ENCODE measurements around the gene TEX264. TPM values are rescaled to one million over a fixed set of nuclear protein-coding genes. Genes with fewer than 3 reads are reported as not detected.

TEX264 gene
- polyA plus RNA-seq, 1 donor (not counting 4 experiments of a cell fraction or from before 2014, with no cell fraction given): 35.8 TPM

DNA sequence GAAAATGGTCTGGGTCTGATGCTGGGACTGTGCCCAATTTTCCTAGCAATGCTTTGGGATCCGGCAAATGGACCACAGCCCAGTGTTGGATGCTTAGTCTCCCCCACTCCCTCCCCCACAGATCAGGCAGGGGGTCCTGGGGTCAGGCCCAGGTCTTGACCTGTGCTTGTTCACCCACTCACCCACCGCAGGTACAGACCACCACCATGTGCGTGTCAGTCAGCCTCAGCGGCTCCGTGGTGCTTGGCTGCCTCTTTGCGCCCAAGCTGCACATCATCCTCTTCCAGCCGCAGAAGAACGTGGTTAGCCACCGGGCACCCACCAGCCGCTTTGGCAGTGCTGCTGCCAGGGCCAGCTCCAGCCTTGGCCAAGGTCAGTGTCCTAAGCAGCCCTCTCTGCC is 46.4 kb downstream of the TEX264 start:
- dilution Hi-C loops (cut with MboI; ENCODE audit: extremely low pct_ligation_motif_present, low sequenced_read_pairs): no loop called here
- Histone ChIP-seq H3K79me2 (ENCODE audit: control insufficient read depth, insufficient read depth, low read length) (no peaks in the 10 kb centered on the region), H3K4me3 (ENCODE audit: control insufficient read depth in 2 of 3, extremely low read depth in 1 of 3, insufficient read depth in 2 of 3, low read depth in 1 of 3, low read length in 3 of 3) (no peak overlapping the region), H3K4me1 (ENCODE audit: control insufficient read depth, extremely low read depth, insufficient read depth, low read length) (no peaks in the 10 kb centered on the region), H3K9me1 (ENCODE audit: control insufficient read depth, extremely low read depth, insufficient read depth, low read length) (no peaks in the 10 kb centered on the region), H3K27ac (ENCODE audit: control insufficient read depth, insufficient read depth, low read length) (no peak overlapping the region), H2AFZ (ENCODE audit: control insufficient read depth, low read length) (no peak overlapping the region), H3K27me3 (ENCODE audit: control insufficient read depth, extremely low read depth, insufficient read depth, low read length) (no peaks in the 10 kb centered on the region), H4K20me1 (ENCODE audit: control insufficient read depth, extremely low read depth, insufficient read depth, low read length) (no peaks in the 10 kb centered on the region), H3K36me3 (ENCODE audit: control insufficient read depth in 2 of 2, extremely low read depth in 1 of 2, insufficient read depth in 2 of 2, low read length in 2 of 2) (no peaks in the 10 kb centered on the region), H3K4me2 (ENCODE audit: control insufficient read depth, extremely low read depth, insufficient read depth, low read depth, low read length) (no peak overlapping the region), H3K9ac (ENCODE audit: control insufficient read depth, extremely low read depth, insufficient read depth, low read length) (no peak overlapping the region), H3K9me3 (ENCODE audit: control insufficient read depth, low read depth, low read length) (no peaks in the 10 kb centered on the region)
- FAIRE-seq (no peak), DNase-seq (ENCODE audit: low read depth, low spot score) (no peak)
- TF ChIP-seq, protein P1, sequence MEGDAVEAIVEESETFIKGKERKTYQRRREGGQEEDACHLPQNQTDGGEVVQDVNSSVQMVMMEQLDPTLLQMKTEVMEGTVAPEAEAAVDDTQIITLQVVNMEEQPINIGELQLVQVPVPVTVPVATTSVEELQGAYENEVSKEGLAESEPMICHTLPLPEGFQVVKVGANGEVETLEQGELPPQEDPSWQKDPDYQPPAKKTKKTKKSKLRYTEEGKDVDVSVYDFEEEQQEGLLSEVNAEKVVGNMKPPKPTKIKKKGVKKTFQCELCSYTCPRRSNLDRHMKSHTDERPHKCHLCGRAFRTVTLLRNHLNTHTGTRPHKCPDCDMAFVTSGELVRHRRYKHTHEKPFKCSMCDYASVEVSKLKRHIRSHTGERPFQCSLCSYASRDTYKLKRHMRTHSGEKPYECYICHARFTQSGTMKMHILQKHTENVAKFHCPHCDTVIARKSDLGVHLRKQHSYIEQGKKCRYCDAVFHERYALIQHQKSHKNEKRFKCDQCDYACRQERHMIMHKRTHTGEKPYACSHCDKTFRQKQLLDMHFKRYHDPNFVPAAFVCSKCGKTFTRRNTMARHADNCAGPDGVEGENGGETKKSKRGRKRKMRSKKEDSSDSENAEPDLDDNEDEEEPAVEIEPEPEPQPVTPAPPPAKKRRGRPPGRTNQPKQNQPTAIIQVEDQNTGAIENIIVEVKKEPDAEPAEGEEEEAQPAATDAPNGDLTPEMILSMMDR (optimal IDR thresholded peaks at IDR 0.05 in 1 of 3, IDR thresholded peaks at IDR 0.05 in 1 of 3, conservative IDR thresholded peaks at IDR 0.05 in 1 of 3; ENCODE audit: extremely low read depth in 1 of 3, insufficient read depth in 2 of 3, low read length in 3 of 3): no peak
- no peak for TF ChIP-seq EZH2 (IDR thresholded peaks at IDR 0.05; ENCODE audit: low read length)

DNA sequence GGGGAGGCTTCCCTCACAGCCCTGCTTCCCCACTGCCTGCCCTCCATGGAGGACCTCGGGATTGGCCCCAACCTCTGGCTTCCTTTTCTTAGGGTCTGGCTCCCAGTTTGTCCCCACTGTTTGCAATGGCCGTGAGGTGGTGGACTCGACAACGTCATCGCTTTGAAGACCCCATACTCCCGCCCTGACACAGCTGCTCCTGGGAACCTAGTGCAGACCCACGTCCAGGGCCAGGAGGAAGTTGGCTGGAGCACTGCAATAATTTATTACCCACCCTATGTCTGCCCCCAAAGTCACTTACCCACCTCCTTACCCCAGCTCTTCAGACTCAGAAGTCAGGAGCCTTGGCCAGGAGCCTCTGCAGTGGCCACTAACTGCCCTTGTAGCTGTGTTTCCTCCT is 46.9 kb downstream of the TEX264 start:
- H4K20me1 ChIP-seq (ENCODE audit: control insufficient read depth, extremely low read depth, insufficient read depth, low read length): no peaks in the 10 kb centered on the region
- H3K9me3 ChIP-seq (ENCODE audit: control insufficient read depth, low read depth, low read length): no peaks in the 10 kb centered on the region
- TF ChIP-seq EZH2 (IDR thresholded peaks at IDR 0.05; ENCODE audit: low read length): no peak
- TF ChIP-seq, protein P1 (optimal IDR thresholded peaks at IDR 0.05 in 1 of 3, IDR thresholded peaks at IDR 0.05 in 1 of 3, conservative IDR thresholded peaks at IDR 0.05 in 1 of 3; ENCODE audit: extremely low read depth in 1 of 3, insufficient read depth in 2 of 3, low read length in 3 of 3): no peak
- DNase-seq (ENCODE audit: low read depth, low spot score): no peak
- no peaks in the 10 kb centered on the region for H3K36me3 ChIP-seq (ENCODE audit: control insufficient read depth in 2 of 2, extremely low read depth in 1 of 2, insufficient read depth in 2 of 2, low read length in 2 of 2)
- no peak overlapping the region for H3K4me3 ChIP-seq (ENCODE audit: control insufficient read depth in 2 of 3, extremely low read depth in 1 of 3, insufficient read depth in 2 of 3, low read depth in 1 of 3, low read length in 3 of 3)
- no peaks in the 10 kb centered on the region for H3K27me3 ChIP-seq (ENCODE audit: control insufficient read depth, extremely low read depth, insufficient read depth, low read length)
- H3K4me1 ChIP-seq (ENCODE audit: control insufficient read depth, extremely low read depth, insufficient read depth, low read length): no peaks in the 10 kb centered on the region
- H3K79me2 ChIP-seq (ENCODE audit: control insufficient read depth, insufficient read depth, low read length): no peaks in the 10 kb centered on the region
- no peak overlapping the region for H3K9ac ChIP-seq (ENCODE audit: control insufficient read depth, extremely low read depth, insufficient read depth, low read length)
- no peak overlapping the region for H3K4me2 ChIP-seq (ENCODE audit: control insufficient read depth, extremely low read depth, insufficient read depth, low read depth, low read length)
- no peak overlapping the region for H3K27ac ChIP-seq (ENCODE audit: control insufficient read depth, insufficient read depth, low read length)
- no peak overlapping the region for H2AFZ ChIP-seq (ENCODE audit: control insufficient read depth, low read length)
- dilution Hi-C loops (cut with MboI; ENCODE audit: extremely low pct_ligation_motif_present, low sequenced_read_pairs): no loop called here
- no peaks in the 10 kb centered on the region for H3K9me1 ChIP-seq (ENCODE audit: control insufficient read depth, extremely low read depth, insufficient read depth, low read length)
- FAIRE-seq: no peak

Measured in keratinocyte (primary cell).